GM19395 (cell line): ENCODE measurements around the gene CNOT4.
"Not testable (repeated sequence)": the region's sequence is repeated elsewhere in the genome, so short reads cannot be mapped to it uniquely, and the experiment has no call there.

Experiments used
- ATAC-seq: cut with Tn5 transposase; IDR thresholded peaks from one replicate; pipeline ENCODE4 v1.9.1; 2021; ENCODE audit warnings: mild to moderate bottlenecking, moderate library complexity; ENCODE audit not compliant: unreplicated experiment

Gene CNOT4

DNA sequence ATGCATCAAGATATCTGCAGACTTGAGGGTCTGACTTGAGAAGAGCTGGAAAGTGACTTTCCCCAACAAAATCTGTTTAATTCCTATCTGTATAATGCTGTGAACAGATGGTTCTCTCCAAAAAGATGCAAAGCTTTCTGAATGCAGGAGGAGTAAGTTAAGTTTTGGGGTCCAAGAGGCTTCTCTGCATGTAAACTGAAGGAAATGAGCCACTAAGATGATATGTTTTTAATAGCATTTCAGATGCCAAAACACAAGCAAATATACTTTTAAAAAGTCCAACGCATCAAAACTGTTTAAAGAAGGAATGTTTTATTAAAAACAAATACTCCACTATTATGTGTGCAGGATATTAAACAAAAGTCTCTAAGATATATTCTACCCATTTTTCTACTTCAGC lies 139.2 kb downstream of the CNOT4 start:
- ATAC-seq: no peak

DNA sequence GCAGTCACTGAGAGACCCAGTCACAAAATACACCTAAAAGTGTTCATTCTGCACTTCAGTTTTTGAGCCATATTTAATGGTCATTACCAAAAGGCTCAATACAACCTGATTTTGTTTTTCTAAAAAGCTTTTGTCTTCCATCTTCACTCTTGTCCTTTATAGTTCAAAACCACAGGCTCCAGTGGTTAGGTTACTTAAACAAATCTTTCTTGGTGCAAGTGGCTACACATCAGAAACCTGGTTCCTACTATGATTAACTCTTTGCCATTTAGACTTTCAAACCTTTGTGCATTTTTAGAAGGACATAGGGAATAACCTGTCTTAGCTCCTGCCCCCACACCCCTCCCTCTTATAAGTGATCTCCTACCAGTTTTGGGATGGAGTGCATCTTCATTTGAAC lies 140.5 kb downstream of the CNOT4 start:
- no peak for ATAC-seq

DNA sequence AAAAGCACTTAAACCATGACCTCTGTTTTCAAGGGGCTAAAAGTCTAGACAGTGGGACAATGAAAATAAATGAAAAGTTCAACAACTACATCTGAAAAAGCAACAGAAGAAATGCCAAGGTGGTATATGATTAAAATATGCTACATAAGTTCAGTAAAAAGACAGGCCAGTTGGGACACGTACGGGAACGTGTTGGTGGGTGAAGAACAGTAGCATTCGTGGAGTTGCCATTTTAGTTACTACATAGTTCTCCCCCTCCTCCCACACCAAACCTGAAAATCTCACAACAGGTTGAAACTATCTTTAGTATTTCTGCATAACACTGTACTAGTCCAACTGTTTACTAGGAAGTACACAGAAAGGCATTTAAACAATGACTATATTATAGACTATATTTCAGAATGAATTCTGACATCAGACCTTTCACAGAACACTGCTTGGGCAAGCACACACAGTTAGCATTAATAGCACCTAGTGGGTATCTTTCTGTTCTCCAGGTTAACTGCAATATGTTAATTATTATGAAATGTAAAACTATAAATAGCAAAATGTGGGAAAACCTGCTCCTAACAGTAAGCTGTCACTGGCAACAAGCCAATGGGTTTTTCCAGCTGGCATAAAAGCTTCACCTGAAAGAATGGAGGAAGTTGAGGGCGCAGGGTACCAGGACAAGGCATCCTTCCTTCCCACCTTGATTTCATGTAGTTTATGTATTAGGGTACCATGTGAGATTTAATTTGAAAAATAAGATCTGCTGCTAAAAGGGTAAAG lies 141.3 kb downstream of the CNOT4 start:
- no peak for ATAC-seq

DNA sequence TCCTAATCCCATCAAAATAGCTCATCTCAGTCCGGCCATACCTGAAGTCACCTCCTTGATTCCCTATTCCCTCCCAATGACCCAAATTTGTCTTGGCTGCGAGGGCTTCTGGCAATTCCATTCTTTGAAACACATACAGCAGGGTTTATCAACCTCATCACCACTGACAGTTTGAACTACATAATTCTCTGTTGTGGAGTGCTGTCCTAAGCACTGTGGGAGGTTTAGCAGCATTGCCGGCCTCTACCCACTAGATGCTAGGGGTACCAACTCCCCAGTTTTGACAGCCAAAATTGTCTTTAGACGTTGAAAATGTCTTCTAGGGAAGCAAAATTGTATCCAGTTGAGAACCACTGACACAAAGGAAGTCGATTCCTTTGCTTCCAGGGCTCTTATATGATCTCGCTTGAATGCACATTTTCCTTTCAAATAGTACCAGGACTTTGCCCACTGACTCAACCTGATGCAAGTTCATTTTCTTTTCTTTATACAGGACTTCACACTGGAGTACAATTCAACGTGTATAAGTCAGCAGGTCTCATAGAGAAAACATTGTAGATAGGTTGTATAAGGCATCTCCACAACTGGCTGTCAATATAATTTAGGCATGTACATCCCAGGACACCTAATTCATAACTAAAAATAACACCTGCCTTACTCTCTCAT lies 142.9 kb downstream of the CNOT4 start:
- ATAC-seq: no peak

DNA sequence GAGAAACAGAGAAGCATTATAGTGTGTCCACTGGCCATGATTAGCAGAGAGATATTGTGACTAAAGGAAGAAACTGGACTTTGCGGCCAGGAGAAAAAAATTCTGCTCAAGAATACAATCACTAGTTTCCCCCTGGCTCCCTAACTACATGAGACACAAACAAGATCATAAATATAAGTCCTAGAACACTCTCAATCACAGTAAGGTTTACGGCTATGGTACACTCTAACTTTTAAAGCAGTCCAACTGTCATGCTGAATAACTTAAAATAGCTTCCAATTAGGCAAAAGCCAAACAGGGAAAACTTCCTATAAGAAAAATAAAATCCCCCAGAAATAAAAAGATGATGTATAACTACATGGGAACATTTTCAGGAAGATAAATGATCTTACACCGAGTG lies 144.2 kb downstream of the CNOT4 start:
- no peak for ATAC-seq

DNA sequence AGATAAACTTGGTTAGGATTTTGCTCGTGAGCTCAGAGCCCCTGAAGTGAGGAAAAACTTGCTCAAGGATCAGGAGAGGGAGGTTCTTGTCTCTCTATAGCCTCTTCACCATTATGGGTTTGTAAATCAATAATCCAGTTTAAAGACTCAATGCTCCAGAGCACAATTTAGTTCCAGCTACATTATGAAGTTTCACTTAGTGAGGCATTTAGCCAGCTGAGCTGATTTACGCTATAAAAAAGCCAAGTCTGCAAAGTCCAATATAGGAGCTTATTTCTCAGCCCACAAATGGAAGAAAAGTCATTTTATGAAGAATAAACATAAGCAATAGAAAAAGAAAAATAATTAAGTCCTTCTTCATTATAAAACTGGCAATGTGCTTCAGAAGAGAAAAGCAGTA lies 145.7 kb downstream of the CNOT4 start:
- ATAC-seq: no peak

DNA sequence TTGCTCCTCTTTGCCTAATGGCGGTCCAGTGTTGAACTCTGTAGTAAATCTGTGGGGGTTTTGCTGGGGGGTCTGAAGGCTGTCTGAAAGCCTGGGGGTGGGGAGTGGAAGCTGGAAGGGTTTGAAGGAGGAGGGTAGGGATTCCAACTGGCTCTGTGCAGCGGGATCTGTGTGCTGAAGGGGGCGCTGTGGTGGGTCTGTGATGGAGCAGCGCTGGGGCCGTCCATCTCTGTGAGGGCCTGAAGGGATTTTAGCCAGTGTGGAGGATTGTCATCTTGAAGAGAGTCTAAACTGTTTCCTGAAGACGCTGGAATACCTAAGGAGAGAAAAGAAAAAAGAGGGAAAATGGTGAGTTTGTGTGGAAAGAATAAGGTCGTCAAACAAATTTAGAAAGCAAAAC lies 147.0 kb downstream of the CNOT4 start:
- ATAC-seq: no peak

DNA sequence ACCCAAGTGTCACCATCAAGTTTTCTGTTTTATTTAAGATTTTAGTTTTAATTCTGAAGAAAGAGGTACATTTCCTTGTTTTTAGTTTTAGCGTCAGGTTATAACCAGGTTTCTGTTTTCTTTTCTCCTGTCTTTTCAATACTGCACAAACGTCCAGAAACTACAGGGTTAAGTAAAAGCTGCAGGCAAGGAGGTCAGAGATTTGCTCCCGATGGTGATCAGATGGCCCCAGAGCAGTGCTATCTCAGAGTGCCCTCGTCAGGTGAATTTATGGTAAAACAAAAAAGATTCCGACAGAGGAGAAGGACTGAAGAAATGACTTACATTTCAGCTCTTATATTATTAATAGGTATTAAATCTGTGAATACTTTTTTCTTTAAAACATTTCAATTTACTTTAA lies 148.1 kb downstream of the CNOT4 start:
- ATAC-seq: no peak

DNA sequence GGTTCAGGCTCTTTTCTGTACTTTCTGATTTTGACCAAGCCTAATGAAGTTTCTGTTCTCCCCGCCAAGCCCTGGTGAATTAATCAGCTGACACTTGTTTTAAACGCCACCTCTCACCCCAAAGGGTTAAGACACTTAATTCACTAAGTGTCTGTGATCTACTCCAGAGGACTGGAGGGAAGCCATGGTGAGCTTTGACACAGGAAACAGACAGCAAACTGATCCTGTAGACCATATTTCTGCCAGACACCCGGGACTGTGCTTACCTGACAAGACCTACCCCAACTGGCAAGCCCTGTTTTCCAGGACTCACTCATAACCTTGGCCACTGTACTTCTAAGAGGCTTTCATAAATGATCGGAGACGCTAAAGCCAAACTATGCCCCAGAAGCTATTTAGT lies 150.3 kb downstream of the CNOT4 start:
- no peak for ATAC-seq

DNA sequence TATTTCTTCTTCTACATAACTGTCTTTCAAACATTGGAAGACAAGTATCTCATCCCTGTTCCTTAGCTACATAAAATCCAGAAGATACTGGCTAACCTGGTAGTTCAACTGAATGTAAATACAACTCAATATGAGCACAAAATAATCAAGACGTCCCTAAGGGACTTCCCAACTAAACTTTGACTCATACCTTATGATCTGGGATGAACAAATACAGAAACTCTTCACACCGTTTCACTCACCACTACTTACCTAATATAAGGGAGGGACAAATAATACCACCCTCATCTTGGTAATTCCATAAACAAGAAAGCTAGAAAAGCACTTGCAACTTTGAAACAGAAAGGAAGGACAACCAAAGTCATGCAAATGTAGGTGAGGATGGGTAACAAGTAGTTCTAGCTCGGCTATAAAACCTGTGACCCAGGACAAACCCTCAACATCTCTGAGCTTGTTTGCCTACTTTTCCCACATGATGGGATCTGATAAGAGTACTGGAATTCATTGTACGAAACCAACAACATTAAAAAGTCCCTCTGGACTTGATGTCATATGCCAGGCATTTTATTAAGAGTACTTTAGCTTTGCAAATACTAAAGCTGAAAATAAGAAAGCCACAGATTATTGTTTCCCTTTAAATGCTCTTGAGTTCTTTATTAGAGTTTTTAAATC lies 154.4 kb downstream of the CNOT4 start:
- no peak for ATAC-seq

DNA sequence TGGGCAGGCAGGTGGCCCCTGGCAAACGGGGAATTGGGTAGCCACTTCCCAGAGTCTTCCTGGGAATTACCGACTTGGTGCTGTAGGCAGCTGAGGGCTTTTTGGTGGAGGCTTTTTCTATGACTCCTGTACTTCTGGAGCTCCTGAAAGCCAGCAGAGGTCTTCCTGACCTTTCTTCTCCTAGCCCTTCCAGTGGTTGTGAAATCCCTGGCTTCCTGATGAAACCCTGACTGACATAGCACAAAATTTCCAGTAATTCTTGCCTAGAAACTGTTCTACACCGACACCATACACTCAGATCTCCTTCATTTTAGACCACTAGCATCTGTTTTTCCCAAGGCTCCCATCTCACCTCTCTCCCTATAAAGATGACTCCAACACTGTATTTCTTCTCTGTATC lies 156.1 kb downstream of the CNOT4 start:
- ATAC-seq: no peak

DNA sequence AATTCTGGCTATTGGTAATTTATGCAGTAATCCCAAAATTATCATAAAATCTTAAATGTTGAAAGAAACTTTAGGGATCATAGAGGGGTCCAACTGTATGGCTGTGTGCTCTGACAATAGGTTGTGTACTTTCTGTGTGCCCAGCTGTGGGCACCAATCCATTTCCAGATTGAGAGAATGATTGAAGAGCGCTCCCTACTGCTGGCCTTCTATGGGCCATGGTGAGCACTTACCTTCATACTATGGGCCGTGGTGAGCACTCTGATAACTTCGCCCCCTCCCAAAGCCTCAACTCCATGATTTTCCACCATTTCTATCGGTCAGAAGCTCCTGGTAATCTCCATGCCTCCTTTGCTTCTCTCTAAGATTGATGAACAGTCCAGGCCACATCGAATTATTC lies 157.6 kb downstream of the CNOT4 start:
- no peak for ATAC-seq

DNA sequence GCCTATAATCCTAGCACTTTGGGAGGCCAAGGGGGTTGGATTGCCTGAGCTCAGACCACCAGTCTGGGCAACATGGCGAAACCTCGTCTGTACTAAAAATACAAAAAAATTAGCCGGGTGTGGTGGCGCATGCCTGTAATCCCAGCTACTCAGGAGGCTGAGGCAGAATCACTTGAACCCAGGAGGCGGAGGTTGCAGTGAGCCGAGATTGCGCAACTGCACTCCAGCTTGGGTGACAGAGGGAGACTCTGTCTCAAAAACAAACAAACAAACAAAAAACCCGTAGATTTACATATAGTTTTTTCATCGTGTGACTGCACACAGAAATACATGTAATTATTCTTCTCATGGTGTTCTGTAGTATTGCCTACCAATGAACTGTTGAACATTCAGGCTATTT lies 158.8 kb downstream of the CNOT4 start:
- ATAC-seq: not testable (repeated sequence)

DNA sequence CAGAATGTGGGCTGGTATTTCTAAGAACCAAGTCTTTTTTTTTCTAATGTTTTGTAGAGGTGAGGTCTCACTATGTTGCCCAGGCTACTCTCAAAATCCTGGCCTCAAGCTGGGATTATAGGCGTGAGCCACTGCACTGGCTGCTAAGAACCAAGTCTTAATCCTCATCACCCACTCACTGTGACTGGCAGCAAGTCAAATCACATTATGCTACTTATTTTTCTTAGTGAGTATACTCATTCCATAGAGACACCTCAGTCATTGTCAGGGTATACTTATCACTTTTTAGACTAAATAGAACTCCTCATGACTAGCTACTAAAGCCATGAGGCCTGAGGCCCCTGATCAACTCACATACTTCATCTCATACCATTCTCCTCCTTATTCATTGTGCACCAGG lies 160.2 kb downstream of the CNOT4 start:
- no peak for ATAC-seq

DNA sequence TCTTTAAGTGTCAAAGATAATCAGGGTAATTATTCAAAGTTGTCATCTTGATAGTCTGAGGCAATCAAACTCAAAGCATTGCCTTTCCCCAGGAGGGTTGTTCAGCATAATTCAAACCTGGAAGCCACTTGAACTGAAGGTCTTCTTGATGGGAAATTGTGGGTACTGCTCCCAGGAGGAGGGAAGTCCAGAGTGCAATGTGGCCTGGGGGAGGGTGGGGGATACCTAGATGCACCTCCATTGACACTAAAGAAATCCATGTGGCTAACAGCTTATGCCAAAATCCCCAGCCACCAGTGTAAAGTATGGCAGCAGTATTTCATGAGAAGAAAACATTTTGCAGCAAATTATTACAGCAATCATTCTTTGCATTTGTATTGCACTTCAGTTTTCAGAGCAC lies 161.4 kb downstream of the CNOT4 start:
- no peak for ATAC-seq

DNA sequence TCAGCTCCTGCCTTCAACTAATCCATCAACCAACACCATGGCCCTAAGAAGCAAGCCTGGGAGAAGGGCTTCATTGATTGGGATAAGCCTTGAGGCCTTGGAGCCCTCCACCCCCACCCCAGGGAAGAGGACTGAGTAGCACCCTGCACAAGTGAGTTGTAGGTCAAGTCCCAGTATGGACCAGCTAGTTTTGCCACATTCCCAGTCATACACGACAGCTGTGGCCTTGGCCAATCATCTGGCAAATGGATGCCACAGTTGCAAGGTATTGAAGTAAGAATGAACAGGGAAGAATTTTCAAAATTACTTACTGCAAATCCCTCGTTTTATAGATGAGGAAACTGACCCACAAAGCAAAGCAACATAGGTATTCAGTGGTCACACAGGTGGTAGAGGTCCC lies 166.5 kb downstream of the CNOT4 start:
- no peak for ATAC-seq

DNA sequence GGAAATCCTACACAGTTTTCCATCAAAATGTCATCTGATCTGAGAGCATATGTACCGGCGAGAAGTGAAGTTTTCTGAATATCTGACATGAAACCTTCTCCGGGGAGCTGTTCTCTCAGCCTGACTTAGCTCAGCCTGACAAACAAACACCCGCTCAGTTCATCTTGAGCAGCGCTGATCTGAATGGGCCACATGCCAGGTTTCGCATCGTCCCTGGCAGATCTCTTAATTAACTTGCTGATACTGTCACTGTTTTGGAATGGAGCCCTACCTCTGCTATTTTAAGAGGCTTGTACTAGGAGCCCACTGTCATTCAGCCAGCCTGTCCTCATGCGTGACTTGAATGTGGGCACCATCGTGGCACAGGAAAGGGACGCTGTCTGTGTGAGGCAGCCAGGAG lies 167.0 kb downstream of the CNOT4 start:
- ATAC-seq: no peak

DNA sequence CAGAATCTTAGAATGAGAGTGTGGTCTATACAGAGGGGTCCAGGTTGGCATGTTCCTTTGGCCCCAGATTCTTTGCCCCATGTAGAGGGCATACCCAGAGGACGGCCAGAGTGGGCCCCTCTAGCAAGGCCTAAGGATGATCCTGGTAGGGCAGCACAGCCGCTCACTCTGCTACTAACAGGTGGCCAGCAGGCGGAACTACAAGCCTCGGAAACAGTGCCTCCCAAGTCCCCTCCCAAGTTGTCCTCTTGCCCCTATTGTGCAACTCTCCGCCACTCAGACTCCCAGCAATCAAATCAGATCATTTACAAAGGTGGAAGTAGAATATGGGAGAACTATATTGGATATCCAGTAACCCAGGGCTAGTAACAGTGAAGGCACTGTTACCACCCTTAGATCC lies 168.9 kb downstream of the CNOT4 start:
- ATAC-seq: no peak

DNA sequence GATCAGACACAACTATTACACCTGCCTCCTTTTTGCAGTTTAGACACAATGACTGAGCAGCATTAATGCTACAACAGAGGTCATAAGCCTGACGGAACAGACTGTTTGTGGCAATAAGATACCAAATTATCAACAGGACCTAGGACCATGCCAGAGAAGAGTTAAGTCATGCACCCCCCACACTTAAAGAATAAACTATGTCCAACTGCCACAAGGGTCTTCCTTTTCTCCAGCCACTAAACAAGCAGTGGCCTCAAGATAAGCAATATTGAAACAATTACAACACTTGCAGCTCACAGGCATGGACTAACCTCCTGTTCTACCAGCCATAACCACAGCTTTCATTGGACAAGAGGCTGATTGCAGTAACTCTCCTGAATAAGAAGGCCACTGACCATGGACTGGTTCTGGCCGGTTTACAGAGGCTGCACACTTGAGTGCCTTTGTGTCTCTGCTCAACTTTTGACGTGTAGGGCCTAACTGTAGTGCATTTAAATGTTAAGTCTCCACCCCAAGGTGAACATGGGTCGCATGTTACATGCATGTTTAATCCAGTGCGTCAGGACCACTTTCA lies 171.8 kb downstream of the CNOT4 start:
- ATAC-seq: no peak

DNA sequence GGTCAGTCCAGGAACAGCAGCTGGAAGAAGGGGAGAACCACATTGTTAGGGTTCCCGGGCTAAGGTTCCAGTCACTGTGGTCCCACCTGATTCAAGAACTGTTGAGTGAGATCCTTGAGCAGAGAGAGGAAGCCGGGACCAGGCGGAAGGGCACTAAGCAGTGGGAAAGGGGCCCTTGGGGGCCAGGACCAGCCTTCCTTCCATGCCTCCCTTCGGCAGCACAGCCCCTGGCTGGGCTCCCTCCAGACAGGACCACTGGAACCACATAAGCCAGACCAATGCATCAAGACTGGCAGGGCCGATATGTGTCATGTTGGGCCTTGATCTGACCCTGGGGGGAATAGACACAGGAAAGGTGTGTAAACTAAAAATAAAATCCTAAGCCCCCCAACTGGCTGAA lies 172.4 kb downstream of the CNOT4 start:
- ATAC-seq: no peak

DNA sequence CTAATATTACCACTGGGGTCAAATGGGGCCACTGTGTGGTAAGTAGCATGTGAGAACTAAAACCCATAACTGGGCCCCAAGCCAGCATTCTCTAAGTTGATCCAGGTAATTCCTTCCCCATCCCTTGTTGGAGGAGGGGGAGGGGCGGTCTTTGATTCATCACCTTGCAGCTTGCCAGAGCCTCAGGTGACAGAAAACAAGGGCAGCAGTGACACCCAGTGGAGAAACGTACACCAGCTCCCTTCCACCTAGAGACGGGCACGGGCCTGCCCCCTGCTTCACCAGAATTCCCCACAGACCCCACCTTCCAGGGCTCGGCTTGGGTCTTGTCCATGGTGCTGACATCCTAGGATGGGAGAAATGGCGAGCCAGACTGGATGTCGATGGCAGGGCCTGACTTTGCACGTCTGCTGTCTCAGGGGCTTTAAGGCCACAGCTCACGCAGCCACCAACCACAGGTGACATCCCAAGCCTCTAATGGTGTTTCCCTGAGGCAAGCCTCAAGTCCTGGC lies 174.2 kb downstream of the CNOT4 start:
- ATAC-seq: no peak
